NCI-H1092 (cell line): ENCODE measurements around the gene BEGAIN.

Experiments used
- DNase-seq: peaks from one replicate; lab custom pipeline; 2025; lab: John Stamatoyannopoulos, UW

Gene BEGAIN

GRCh38 chr14:100567877-100568163 is 19.4 kb downstream of the BEGAIN start:
- DNase-seq, result no peak

- DNase-seq, result no peak
Observed at GRCh38 chr14:100567009-100567876, 20.0 kb downstream of the BEGAIN start.

GRCh38 chr14:100566586-100566985 is 20.6 kb downstream of the BEGAIN start:
- DNase-seq, result no peak

- no peak for DNase-seq
Observed at GRCh38 chr14:100566119-100566518, 21.1 kb downstream of the BEGAIN start.

- DNase-seq, result no peak
Observed at GRCh38 chr14:100565650-100566049, 21.6 kb downstream of the BEGAIN start.

- no peak for DNase-seq
Observed at GRCh38 chr14:100564512-100564911, 22.7 kb downstream of the BEGAIN start.

GRCh38 chr14:100562751-100563150 is 24.5 kb downstream of the BEGAIN start:
- DNase-seq, result no peak

GRCh38 chr14:100561005-100561404 is 26.2 kb downstream of the BEGAIN start:
- DNase-seq, result no peak

GRCh38 chr14:100560471-100560870 is 26.7 kb downstream of the BEGAIN start:
- DNase-seq, result no peak

GRCh38 chr14:100559455-100559854 is 27.8 kb downstream of the BEGAIN start:
- no peak for DNase-seq

- no peak for DNase-seq
Observed at GRCh38 chr14:100558966-100559365, 28.3 kb downstream of the BEGAIN start.

GRCh38 chr14:100558226-100558625 is 29.0 kb downstream of the BEGAIN start:
- no peak for DNase-seq

- no peak for DNase-seq
Observed at GRCh38 chr14:100557658-100558057, 29.6 kb downstream of the BEGAIN start.

GRCh38 chr14:100556936-100557505 is 30.2 kb downstream of the BEGAIN start:
- DNase-seq, result no peak

GRCh38 chr14:100556140-100556475 is 31.1 kb downstream of the BEGAIN start:
- no peak for DNase-seq

GRCh38 chr14:100555436-100556139 is 31.6 kb downstream of the BEGAIN start:
- DNase-seq, result no peak

- DNase-seq, result no peak
Observed at GRCh38 chr14:100554696-100555320, 32.4 kb downstream of the BEGAIN start.

GRCh38 chr14:100554082-100554677 is 33.0 kb downstream of the BEGAIN start:
- DNase-seq, result no peak

- no peak for DNase-seq
Observed at GRCh38 chr14:100553471-100553870, 33.7 kb downstream of the BEGAIN start.

- no peak for DNase-seq
Observed at GRCh38 chr14:100552524-100553125, 34.6 kb downstream of the BEGAIN start.

GRCh38 chr14:100551056-100551455 is 36.2 kb downstream of the BEGAIN start:
- no peak for DNase-seq
